Measurements from ENCODE around the gene GJD4.

DNA sequence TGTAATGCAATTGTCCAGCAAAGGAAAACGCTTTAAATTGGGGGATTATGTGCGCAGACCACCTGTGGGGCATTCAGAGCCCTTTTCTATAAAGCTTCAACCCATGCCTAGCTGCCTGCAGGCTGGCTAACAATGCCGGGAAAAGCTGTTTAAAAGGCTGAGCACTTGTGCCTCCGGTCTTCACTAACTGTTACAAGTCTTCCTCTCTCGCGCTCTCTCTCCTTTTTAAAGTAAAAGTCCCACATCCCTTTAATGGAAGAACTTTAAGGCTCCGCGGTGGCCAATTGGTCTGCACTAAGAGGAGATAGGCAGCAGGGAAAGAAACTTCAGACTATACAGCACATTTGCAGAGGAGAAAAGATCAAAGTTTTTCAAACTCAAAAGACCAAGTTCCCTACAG, 32.3 kb downstream of the GJD4 start:
- TF ChIP-seq ZNF274 (IDR thresholded peaks at IDR 0.05; ENCODE audit: low read depth, low read length) (no peak), SUZ12 (IDR thresholded peaks at IDR 0.05; ENCODE audit: extremely low read depth, insufficient read depth, insufficient read length) (no peak), YY1 (IDR thresholded peaks at IDR 0.05; ENCODE audit: insufficient read depth, insufficient read length) (no peak)
